Measurements from ENCODE around the gene KRTAP10-5. TPM values are rescaled to one million over a fixed set of nuclear protein-coding genes. Genes with fewer than 3 reads are reported as not detected.

Gene KRTAP10-5
- total and polyA plus RNA-seq, 9 of the 15 experiments (the other 6 are each of a cell fraction or from before 2014, with no cell fraction given): not detected

DNA sequence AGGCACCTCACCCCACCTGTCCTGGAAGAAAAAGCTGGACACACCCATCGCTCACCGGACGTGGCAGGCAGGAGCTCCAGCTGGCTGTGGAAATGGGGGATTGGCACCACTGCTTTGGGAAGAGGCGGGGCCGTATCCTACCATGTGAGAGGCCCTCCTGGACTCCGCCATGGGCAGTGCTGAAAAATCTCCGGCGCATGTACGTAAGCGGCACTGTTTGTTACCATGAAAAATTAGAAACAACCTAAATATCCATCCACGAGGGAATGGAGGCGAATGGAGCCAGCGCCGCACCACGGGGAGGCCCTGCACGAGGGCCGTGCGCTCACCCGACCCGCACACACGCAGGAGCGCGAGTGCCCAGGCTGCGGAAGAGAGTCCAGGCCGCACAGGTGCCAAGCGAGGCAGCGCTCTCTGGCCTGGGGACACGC is 34.6 kb upstream of the KRTAP10-5 start (continued):
- TF ChIP-seq, protein P1, sequence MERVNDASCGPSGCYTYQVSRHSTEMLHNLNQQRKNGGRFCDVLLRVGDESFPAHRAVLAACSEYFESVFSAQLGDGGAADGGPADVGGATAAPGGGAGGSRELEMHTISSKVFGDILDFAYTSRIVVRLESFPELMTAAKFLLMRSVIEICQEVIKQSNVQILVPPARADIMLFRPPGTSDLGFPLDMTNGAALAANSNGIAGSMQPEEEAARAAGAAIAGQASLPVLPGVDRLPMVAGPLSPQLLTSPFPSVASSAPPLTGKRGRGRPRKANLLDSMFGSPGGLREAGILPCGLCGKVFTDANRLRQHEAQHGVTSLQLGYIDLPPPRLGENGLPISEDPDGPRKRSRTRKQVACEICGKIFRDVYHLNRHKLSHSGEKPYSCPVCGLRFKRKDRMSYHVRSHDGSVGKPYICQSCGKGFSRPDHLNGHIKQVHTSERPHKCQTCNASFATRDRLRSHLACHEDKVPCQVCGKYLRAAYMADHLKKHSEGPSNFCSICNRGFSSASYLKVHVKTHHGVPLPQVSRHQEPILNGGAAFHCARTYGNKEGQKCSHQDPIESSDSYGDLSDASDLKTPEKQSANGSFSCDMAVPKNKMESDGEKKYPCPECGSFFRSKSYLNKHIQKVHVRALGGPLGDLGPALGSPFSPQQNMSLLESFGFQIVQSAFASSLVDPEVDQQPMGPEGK (CRISPR knock-in tag; IDR thresholded peaks at IDR 0.05; ENCODE audit: borderline replicate concordance): no peak
- TF ChIP-seq DNMT1 (IDR thresholded peaks at IDR 0.05): no peak
- TF ChIP-seq ZNF175 (CRISPR knock-in tag; IDR thresholded peaks at IDR 0.05; ENCODE audit: low read depth): no peak
- TF ChIP-seq ZNF77 (CRISPR knock-in tag; IDR thresholded peaks at IDR 0.05): no peak
- TF ChIP-seq NFXL1 (CRISPR knock-in tag; IDR thresholded peaks at IDR 0.05): no peak

DNA sequence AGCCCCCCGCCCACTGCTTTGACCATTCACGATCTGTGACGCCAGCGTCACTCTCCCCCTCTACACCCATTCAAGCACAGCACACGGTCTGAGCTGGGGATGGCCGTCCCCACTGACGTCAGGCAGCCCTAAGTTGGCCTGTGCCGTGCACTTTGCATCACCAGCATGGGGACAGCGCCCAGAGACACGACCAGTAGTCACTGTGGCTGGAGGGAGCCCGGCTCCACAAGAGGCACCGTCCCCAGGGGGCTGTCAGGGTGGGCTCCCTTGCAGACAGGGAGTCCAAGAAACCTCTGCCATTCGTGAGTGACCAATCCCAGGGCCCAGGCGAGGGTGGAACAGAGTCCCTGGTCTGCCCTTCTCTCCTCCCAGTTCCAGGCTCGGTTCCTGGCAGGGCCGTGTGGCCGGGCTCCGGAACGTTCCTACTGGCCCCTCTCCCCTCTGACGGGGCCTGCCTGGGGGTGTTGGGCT is 33.8 kb upstream of the KRTAP10-5 start:
- Histone ChIP-seq H3K4me3 (no peak overlapping the region), H3K36me3 (ENCODE audit: control insufficient read depth, insufficient read depth, low read length) (no peaks in the 10 kb centered on the region), H4K20me1 (replicated peaks; ENCODE audit: control insufficient read depth, insufficient read depth, low read length) (no peaks in the 10 kb centered on the region), H3K27me3 (ENCODE audit: control insufficient read depth in 2 of 2, insufficient read depth in 2 of 2, low read length in 2 of 2) (peaks cover 14 to 44% of the 10 kb centered on the region in 2 experiments; a peak in 4 of 5 replicates), H3K4me1 (replicated peaks in 1 of 2; ENCODE audit: control insufficient read depth in 2 of 2, insufficient read depth in 2 of 2, low read length in 2 of 2) (peaks cover 0 to 10% of the 10 kb centered on the region in 2 experiments; a peak in 2 of 5 replicates), H3K4me2 (ENCODE audit: insufficient read depth, low read length) (no peak overlapping the region), H3K79me2 (ENCODE audit: control insufficient read depth, insufficient read depth, low read length) (no peaks in the 10 kb centered on the region), H2AFZ (ENCODE audit: low read depth, low read length) (no peak overlapping the region), H3K9me3 (replicated peaks; ENCODE audit: control insufficient read depth, insufficient read depth, low read depth, low read length) (no peaks in the 10 kb centered on the region; the same call in 1 of the 2 replicates), H3K9ac (ENCODE audit: insufficient read depth in 1 of 2, low read depth in 2 of 2, low read length in 2 of 2) (no peak overlapping the region; a peak in 1 of 4 replicates), H3K27ac (ENCODE audit: extremely low read depth, low read depth, low read length) (no peak overlapping the region), H3K9me1 (ENCODE audit: control insufficient read depth, insufficient read depth, low read length) (peaks cover 3% of the 10 kb centered on the region)
- TF ChIP-seq SOX6 (IDR thresholded peaks at IDR 0.05) (no peak), FOXK1 (CRISPR knock-in tag; IDR thresholded peaks at IDR 0.05; ENCODE audit: borderline replicate concordance) (no peak), ZNF12 (CRISPR knock-in tag; IDR thresholded peaks at IDR 0.05) (no peak), ZNF583 (CRISPR knock-in tag; IDR thresholded peaks at IDR 0.05) (no peak), BCOR (IDR thresholded peaks at IDR 0.05) (no peak), NCOA2 (IDR thresholded peaks at IDR 0.05; ENCODE audit: partially characterized antibody in 2 of 2) (no peak), FOXA3 (CRISPR knock-in tag; conservative IDR thresholded peaks at IDR 0.05 in 1 of 2, IDR thresholded peaks at IDR 0.05 in 1 of 2) (no peak), FIP1L1 (IDR thresholded peaks at IDR 0.05; ENCODE audit: low read depth, low read length, poor library complexity, severe bottlenecking) (no peak), PHTF2 (CRISPR knock-in tag; IDR thresholded peaks at IDR 0.05) (no peak), FOXJ3 (CRISPR knock-in tag; IDR thresholded peaks at IDR 0.05) (no peak), ZNF445 (CRISPR knock-in tag; IDR thresholded peaks at IDR 0.05; ENCODE audit: low read depth) (no peak)
- TF ChIP-seq, protein P2, sequence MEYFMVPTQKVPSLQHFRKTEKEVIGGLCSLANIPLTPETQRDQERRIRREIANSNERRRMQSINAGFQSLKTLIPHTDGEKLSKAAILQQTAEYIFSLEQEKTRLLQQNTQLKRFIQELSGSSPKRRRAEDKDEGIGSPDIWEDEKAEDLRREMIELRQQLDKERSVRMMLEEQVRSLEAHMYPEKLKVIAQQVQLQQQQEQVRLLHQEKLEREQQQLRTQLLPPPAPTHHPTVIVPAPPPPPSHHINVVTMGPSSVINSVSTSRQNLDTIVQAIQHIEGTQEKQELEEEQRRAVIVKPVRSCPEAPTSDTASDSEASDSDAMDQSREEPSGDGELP (CRISPR knock-in tag; IDR thresholded peaks at IDR 0.05; ENCODE audit: borderline replicate concordance): no peak
- TF ChIP-seq, protein P3, sequence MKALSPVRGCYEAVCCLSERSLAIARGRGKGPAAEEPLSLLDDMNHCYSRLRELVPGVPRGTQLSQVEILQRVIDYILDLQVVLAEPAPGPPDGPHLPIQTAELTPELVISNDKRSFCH (CRISPR knock-in tag; IDR thresholded peaks at IDR 0.05): no peak
- TF ChIP-seq, protein P3 (tag; IDR thresholded peaks at IDR 0.05): no peak
- intact Hi-C loops (cut with micrococcal nuclease): no loop called here
- DNase-seq (ENCODE audit: extremely low read depth in 1 of 4, low spot score in 3 of 4) (no peak), FAIRE-seq (no peak), ATAC-seq (no peak)
- no TSS peak for BruUV-seq (replicated peaks)
- POLR2A ChIA-PET: no interaction called here
- WGBS (ENCODE audit: insufficient coverage, low coverage, missing lambda C conversion rate): 0% methylated on average over 15 of the region's 20 CpGs
- CTCF ChIA-PET (ENCODE audit: low intra/inter-chr PET ratio): no interaction called here
- in situ Hi-C loops (cut with MboI): no loop called here
